SK-N-SH (cell line): ENCODE results near the gene G6PC2.

Experiments
- GABPA ChIP-seq: IDR thresholded peaks from 2 replicates; pipeline ENCODE4 v1.4.0; 2012; ENCODE audit warnings: low read depth, mild to moderate bottlenecking
- GATA2 ChIP-seq: sonication (generic); formaldehyde crosslinking; IDR thresholded peaks from 2 replicates; pipeline ENCODE4 v1.5.0; 2020; ENCODE audit warnings: mild to moderate bottlenecking, missing genetic modification reagents
- NRF1 ChIP-seq: IDR thresholded peaks from 2 replicates; pipeline ENCODE4 v1.6.1; 2012; ENCODE audit warnings: low read depth, mild to moderate bottlenecking, low read length
- POLR2AphosphoS5 ChIP-seq: IDR thresholded peaks from 2 replicates; pipeline ENCODE4 v1.6.1; 2012; ENCODE audit warnings: low read depth, low read length
- RCOR1 ChIP-seq: fragments of 150-350 bp; IDR thresholded peaks from 2 replicates; pipeline ENCODE4 v1.6.1; 2017; ENCODE audit warnings: antibody characterized with exemption, low read length
- RXRA ChIP-seq: IDR thresholded peaks from 2 replicates; pipeline ENCODE4 v1.4.0; 2012; ENCODE audit warnings: low read depth, mild to moderate bottlenecking, borderline replicate concordance
- SMC3 ChIP-seq: IDR thresholded peaks from 2 replicates; pipeline ENCODE4 v1.6.1; 2012; ENCODE audit warnings: low read depth, low read length, improper control_type of control experiment
- YY1 ChIP-seq: IDR thresholded peaks from 2 replicates; pipeline ENCODE4 v1.4.0; 2012; ENCODE audit warnings: low read depth, mild to moderate bottlenecking
- TF ChIP-seq, protein P1 (sequence below): fragments of 200-600 bp; sonication (generic); IDR thresholded peaks from 2 replicates; pipeline ENCODE4 v1.6.1; 2017; ENCODE audit warnings: antibody characterized with exemption, mild to moderate bottlenecking, moderate library complexity
- TF ChIP-seq, protein P2 (sequence below): IDR thresholded peaks from 2 replicates; pipeline ENCODE4 v1.4.0; 2012; ENCODE audit warnings: low read depth, borderline replicate concordance
- TF ChIP-seq, protein P3 (sequence below): IDR thresholded peaks from 2 replicates; pipeline ENCODE4; 2012
- TF ChIP-seq, protein P4 (sequence below): IDR thresholded peaks from 2 replicates; pipeline ENCODE4 v1.6.1; 2012; ENCODE audit warnings: mild to moderate bottlenecking, low read depth, low read length, moderate library complexity
- TF ChIP-seq, protein P5 (sequence below): fragments of 150-350 bp; IDR thresholded peaks from 2 replicates; pipeline ENCODE4 v1.6.1; 2017; ENCODE audit warnings: antibody characterized with exemption, low read length, low read depth, borderline replicate concordance

DNA sequence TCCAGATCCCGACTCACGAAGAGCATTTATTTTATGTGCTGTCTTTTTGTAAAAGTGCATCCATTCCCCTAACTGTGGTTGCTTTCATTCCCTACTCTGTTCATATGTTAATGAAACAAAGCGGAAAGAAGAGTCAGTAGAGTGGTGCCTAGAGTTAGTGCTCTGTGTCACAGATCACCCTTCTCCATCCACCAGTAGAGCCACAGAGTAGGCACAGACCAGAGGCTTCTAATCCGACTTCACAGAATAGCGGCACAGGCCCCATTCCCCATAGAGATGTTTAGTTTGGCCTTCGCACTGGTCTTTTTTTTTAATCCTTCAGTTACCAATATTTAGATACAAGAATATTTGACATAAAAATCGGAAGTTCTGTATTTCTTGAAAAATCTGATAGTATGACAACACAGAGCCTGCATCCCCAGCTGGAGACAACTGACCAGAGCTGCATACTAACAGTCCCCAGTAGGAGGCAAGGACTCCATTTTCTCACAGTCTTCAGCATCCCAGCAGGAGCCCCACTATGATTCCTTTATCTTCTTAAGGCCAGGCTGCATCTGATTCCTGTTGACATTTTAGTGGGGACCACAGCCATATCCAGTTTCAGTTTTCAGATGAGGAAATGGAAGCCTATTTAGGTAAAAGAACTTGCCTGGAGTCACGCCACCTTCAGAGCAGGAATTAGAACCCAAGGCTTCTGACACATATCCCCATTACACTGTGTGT lies 7.0 kb downstream of the G6PC2 start:
- TF ChIP-seq, protein P1, sequence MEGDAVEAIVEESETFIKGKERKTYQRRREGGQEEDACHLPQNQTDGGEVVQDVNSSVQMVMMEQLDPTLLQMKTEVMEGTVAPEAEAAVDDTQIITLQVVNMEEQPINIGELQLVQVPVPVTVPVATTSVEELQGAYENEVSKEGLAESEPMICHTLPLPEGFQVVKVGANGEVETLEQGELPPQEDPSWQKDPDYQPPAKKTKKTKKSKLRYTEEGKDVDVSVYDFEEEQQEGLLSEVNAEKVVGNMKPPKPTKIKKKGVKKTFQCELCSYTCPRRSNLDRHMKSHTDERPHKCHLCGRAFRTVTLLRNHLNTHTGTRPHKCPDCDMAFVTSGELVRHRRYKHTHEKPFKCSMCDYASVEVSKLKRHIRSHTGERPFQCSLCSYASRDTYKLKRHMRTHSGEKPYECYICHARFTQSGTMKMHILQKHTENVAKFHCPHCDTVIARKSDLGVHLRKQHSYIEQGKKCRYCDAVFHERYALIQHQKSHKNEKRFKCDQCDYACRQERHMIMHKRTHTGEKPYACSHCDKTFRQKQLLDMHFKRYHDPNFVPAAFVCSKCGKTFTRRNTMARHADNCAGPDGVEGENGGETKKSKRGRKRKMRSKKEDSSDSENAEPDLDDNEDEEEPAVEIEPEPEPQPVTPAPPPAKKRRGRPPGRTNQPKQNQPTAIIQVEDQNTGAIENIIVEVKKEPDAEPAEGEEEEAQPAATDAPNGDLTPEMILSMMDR, result no peak
- TF ChIP-seq, protein P2, sequence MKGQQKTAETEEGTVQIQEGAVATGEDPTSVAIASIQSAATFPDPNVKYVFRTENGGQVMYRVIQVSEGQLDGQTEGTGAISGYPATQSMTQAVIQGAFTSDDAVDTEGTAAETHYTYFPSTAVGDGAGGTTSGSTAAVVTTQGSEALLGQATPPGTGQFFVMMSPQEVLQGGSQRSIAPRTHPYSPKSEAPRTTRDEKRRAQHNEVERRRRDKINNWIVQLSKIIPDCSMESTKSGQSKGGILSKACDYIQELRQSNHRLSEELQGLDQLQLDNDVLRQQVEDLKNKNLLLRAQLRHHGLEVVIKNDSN, result no peak
- TF ChIP-seq GATA2 (CRISPR knock-in tag) (no peak), YY1 (no peak), SMC3 (no peak), RXRA (no peak), GABPA (no peak), POLR2AphosphoS5 (no peak), RCOR1 (no peak), NRF1 (no peak)
- TF ChIP-seq, protein P3, sequence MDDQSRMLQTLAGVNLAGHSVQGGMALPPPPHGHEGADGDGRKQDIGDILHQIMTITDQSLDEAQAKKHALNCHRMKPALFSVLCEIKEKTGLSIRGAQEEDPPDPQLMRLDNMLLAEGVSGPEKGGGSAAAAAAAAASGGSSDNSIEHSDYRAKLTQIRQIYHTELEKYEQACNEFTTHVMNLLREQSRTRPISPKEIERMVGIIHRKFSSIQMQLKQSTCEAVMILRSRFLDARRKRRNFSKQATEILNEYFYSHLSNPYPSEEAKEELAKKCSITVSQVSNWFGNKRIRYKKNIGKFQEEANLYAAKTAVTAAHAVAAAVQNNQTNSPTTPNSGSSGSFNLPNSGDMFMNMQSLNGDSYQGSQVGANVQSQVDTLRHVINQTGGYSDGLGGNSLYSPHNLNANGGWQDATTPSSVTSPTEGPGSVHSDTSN, result no peak
- TF ChIP-seq, protein P4, sequence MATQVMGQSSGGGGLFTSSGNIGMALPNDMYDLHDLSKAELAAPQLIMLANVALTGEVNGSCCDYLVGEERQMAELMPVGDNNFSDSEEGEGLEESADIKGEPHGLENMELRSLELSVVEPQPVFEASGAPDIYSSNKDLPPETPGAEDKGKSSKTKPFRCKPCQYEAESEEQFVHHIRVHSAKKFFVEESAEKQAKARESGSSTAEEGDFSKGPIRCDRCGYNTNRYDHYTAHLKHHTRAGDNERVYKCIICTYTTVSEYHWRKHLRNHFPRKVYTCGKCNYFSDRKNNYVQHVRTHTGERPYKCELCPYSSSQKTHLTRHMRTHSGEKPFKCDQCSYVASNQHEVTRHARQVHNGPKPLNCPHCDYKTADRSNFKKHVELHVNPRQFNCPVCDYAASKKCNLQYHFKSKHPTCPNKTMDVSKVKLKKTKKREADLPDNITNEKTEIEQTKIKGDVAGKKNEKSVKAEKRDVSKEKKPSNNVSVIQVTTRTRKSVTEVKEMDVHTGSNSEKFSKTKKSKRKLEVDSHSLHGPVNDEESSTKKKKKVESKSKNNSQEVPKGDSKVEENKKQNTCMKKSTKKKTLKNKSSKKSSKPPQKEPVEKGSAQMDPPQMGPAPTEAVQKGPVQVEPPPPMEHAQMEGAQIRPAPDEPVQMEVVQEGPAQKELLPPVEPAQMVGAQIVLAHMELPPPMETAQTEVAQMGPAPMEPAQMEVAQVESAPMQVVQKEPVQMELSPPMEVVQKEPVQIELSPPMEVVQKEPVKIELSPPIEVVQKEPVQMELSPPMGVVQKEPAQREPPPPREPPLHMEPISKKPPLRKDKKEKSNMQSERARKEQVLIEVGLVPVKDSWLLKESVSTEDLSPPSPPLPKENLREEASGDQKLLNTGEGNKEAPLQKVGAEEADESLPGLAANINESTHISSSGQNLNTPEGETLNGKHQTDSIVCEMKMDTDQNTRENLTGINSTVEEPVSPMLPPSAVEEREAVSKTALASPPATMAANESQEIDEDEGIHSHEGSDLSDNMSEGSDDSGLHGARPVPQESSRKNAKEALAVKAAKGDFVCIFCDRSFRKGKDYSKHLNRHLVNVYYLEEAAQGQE, result no peak
- TF ChIP-seq, protein P5, sequence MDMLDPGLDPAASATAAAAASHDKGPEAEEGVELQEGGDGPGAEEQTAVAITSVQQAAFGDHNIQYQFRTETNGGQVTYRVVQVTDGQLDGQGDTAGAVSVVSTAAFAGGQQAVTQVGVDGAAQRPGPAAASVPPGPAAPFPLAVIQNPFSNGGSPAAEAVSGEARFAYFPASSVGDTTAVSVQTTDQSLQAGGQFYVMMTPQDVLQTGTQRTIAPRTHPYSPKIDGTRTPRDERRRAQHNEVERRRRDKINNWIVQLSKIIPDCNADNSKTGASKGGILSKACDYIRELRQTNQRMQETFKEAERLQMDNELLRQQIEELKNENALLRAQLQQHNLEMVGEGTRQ, result no peak
